ENCODE data around the gene COX7A2. TPM values are rescaled to one million over a fixed set of nuclear protein-coding genes. Genes with fewer than 3 reads are reported as not detected.

The COX7A2 gene
- total and polyA plus RNA-seq, 2 of the 4 experiments (the other 2 are of a cell fraction) = 174 to 776 TPM

GRCh38 chr6:75257343-75258087 lies 13.9 kb upstream of the COX7A2 start:
- Histone ChIP-seq H3K4me2 (ENCODE audit: low read depth, low read length) (no peak overlapping the region), H4K20me1 (ENCODE audit: insufficient read depth, low read length) (peaks cover 4% of the 10 kb centered on the region; the same call in 1 of the 2 replicates), H3K27ac (ENCODE audit: insufficient read depth, low read length) (no peak overlapping the region), H2BK20ac (ENCODE audit: low read depth, low read length) (no peak overlapping the region), H4K5ac (ENCODE audit: low read depth, low read length) (no peak overlapping the region), H4K8ac (ENCODE audit: low read depth in 2 of 2, low read length in 2 of 2) (no peak overlapping the region), H2AK9ac (replicated peaks; ENCODE audit: low read depth, low read length, poor library complexity) (no peak overlapping the region), H2AFZ (replicated peaks; ENCODE audit: low read length, poor library complexity) (no peak overlapping the region), H3K14ac (replicated peaks; ENCODE audit: low read depth, low read length) (no peak overlapping the region), H3K4ac (ENCODE audit: low read depth, low read length) (no peak overlapping the region), H3K18ac (ENCODE audit: low read depth, low read length) (no peak overlapping the region), H3K23ac (ENCODE audit: low read depth, low read length) (no peak overlapping the region), H2BK5ac (ENCODE audit: low read depth, low read length, poor library complexity, severe bottlenecking) (no peak overlapping the region), H3K4me3 (ENCODE audit: insufficient read depth, low read depth, low read length) (no peak overlapping the region), H2BK15ac (ENCODE audit: low read depth, low read length) (no peak overlapping the region), H3K79me1 (ENCODE audit: low read depth in 1 of 2, low read length in 2 of 2) (peaks cover 28 to 44% of the 10 kb centered on the region in 2 experiments), H3K36me3 (ENCODE audit: control insufficient read depth, insufficient read depth, low read length) (peaks cover 24% of the 10 kb centered on the region), H3K9me3 (ENCODE audit: control insufficient read depth, insufficient read depth, low read length) (no peaks in the 10 kb centered on the region), H3K4me1 (ENCODE audit: control insufficient read depth, insufficient read depth, low read length) (no peaks in the 10 kb centered on the region), H3K56ac (ENCODE audit: extremely low read depth, insufficient read depth, low read length) (no peak overlapping the region), H3K9me1 (ENCODE audit: insufficient read depth, low read length) (no peaks in the 10 kb centered on the region; the same call in 1 of the 2 replicates), H3K9ac (ENCODE audit: low read depth, low read length) (no peak overlapping the region), H2BK120ac (ENCODE audit: low read depth, low read length) (no peak overlapping the region), H3K27me3 (ENCODE audit: control insufficient read depth, insufficient read depth, low read length) (no peaks in the 10 kb centered on the region), H4K91ac (ENCODE audit: insufficient read depth, low read depth, low read length) (no peak overlapping the region), H2AK5ac (ENCODE audit: low read depth, low read length) (no peak overlapping the region)
- intact Hi-C loops (cut with micrococcal nuclease) (no loop called here), dilution Hi-C loops (cut with HindIII; ENCODE audit: low sequenced_read_pairs, unreplicated experiment) (no loop called here), in situ Hi-C loops (cut with MboI; ENCODE audit: low sequenced_read_pairs) (no loop called here)
- ChIA-PET POLR2A (ENCODE audit: unreplicated experiment) (no interaction called here), CTCF (interaction anchor here (0.6 to 1.1 kb wide), 3 partner anchors 9 to 389 kb away, joined by 3 read pairs; no protein-coding TSS in a partner anchor)
- DNase-seq (no peak), ATAC-seq (ENCODE audit: low read depth) (no peak)
- no TSS peak for BruUV-seq (replicated peaks)
- peak; percentile 60 for TF ChIP-seq MAFK (IDR thresholded peaks at IDR 0.05; ENCODE audit: low read depth, low read length)
- TF ChIP-seq POLR2A (IDR thresholded peaks at IDR 0.05; ENCODE audit: low read depth, low read length) = no peak
- no peak for TF ChIP-seq SMC3 (IDR thresholded peaks at IDR 0.05; ENCODE audit: low read depth, low read length)
- no CpG with 5 or more reads among the region's 1 CpG for WGBS, 2 experiments (ENCODE audit: extremely low coverage in 2 of 2, insufficient read length in 1 of 2)
